Cardiac muscle cell (in vitro differentiated cells and primary cell): ENCODE measurements around the gene CRMP1. TPM values are rescaled to one million over a fixed set of nuclear protein-coding genes. Genes with fewer than 3 reads are reported as not detected.

Experiments
- DNase-seq, 2 donors: peaks; one replicate each; pipeline versions ENCODE4 v3.0.0 to v3.0.0-alpha.2; 2010 to 2017; ENCODE audit warnings: low read depth in 1 of 2, low spot score in 1 of 2
- H3K27ac ChIP-seq: fragments of 200-600 bp; sonication (generic); 2 replicates; pipeline ENCODE4 v1.5.1; 2016
- H3K27me3 ChIP-seq: fragments of 200-600 bp; sonication (generic); 2 replicates; pipeline ENCODE4 v1.6.0; 2016; ENCODE audit warnings: control low read depth
- H3K36me3 ChIP-seq: fragments of 200-600 bp; sonication (generic); 2 replicates; pipeline ENCODE4 v1.5.1; 2016; ENCODE audit warnings: control low read depth
- H3K4me1 ChIP-seq: fragments of 200-600 bp; sonication (generic); 2 replicates; pipeline ENCODE4 v1.8.1; 2017; ENCODE audit warnings: low read depth, mild to moderate bottlenecking, mixed run types
- H3K4me3 ChIP-seq: fragments of 200-600 bp; sonication (generic); 2 replicates; pipeline ENCODE4 v1.5.1; 2016; ENCODE audit warnings: mild to moderate bottlenecking
- H3K9me3 ChIP-seq: fragments of 200-600 bp; sonication (generic); 2 replicates; pipeline ENCODE4 v1.5.1; 2017; ENCODE audit warnings: low read depth, mild to moderate bottlenecking, control low read depth
- polyA plus RNA-seq: library from polyadenylated mRNA; unstranded; fragments of >200 nt; fragmentation: Nextera tagmentation; extraction: Ambion mirVana; gene quantifications from 2 replicates; pipeline ENCODE4 v1.2.1, GENCODE V29; 2016
- total RNA-seq: library from RNA; depleted of rRNA; stranded (reverse); fragments of >200 nt; gene quantifications from 2 replicates; pipeline ENCODE4 v1.2.3, GENCODE V29; 2016
- TF ChIP-seq, protein P1 (sequence below): IDR thresholded peaks from 2 replicates; pipeline ENCODE4 v1.5.1; 2012; ENCODE audit warnings: low read depth, mild to moderate bottlenecking, low read length

The CRMP1 gene
- total and polyA plus RNA-seq, 2 experiments from 2014 or later, result 7.7 to 9.4 TPM

DNA sequence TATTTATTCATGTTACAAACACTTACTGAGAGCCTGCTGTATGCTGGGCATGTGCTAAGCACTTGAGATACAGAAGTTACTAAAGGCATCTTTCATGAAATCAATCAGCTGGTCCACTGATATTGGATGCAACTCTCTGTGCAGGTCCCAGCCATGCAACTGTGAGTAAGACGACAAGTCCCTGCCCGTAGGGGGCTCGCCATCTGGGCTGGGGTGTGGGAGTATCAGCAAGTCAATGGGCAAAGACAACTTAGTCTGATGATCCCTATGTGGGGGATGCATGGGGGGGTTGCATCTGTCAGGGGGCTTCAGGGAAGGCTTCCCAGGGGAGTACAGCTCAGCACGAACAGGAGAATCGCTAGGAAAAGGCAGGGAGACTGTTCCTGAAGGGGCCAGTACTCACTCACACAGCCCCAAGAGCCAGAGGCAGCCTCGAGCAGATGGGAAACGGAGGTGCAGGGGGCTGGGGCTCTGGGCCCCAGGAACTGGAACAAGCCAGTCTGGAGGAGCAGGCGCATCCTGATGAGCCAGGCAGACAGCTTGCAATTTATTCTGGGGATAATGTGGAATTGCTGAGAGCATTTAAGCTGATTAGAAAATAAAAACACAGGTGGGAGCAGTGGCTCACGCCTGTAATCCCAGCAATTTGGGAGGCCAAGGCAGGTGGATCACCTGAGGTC, 40.2 kb downstream of the CRMP1 start:
- Histone ChIP-seq H3K4me3 (no peak overlapping the region), H3K27ac (no peak overlapping the region), H3K4me1 (no peaks in the 10 kb centered on the region), H3K9me3 (no peaks in the 10 kb centered on the region), H3K36me3 (no peaks in the 10 kb centered on the region), H3K27me3 (no peaks in the 10 kb centered on the region)
- TF ChIP-seq, protein P1, sequence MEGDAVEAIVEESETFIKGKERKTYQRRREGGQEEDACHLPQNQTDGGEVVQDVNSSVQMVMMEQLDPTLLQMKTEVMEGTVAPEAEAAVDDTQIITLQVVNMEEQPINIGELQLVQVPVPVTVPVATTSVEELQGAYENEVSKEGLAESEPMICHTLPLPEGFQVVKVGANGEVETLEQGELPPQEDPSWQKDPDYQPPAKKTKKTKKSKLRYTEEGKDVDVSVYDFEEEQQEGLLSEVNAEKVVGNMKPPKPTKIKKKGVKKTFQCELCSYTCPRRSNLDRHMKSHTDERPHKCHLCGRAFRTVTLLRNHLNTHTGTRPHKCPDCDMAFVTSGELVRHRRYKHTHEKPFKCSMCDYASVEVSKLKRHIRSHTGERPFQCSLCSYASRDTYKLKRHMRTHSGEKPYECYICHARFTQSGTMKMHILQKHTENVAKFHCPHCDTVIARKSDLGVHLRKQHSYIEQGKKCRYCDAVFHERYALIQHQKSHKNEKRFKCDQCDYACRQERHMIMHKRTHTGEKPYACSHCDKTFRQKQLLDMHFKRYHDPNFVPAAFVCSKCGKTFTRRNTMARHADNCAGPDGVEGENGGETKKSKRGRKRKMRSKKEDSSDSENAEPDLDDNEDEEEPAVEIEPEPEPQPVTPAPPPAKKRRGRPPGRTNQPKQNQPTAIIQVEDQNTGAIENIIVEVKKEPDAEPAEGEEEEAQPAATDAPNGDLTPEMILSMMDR, result no peak
- no peak for DNase-seq

DNA sequence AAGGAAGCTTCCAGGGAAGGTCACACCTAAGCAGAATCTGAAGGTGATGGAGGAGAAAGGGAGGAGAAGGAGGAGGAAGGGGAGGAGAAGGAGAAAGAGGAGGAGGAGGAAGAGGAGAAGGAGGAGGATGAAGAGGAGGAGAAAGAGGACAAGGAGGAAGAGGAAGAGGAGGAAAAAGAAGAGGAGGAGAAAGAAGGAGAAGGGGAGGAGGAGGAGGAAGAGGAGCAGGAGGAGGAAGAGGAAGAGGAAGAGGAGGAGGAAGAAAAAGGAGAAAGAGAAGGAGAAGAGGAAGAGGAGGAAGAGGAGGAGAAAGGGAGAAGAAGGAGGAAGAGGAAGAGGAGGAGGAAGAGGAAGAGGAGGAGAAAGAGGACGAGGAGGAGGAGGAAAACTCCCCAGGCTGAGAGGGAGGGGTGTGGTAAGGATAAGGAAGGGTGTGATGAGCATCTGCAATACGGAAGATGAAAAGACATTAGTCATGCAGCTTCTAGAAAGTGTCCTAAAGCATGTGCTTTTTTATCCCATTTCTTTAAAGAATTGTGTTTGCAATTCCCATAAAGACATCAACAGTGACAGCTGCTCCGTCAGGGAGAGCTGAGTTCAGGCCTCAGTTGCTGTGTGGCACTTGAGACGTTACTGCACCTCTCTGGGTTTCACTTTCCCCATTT, 41.1 kb downstream of the CRMP1 start:
- no peak for DNase-seq
- Histone ChIP-seq H3K27ac (no peak overlapping the region), H3K4me1 (no peaks in the 10 kb centered on the region), H3K9me3 (no peaks in the 10 kb centered on the region), H3K27me3 (no peaks in the 10 kb centered on the region), H3K4me3 (no peak overlapping the region), H3K36me3 (no peaks in the 10 kb centered on the region)
- TF ChIP-seq, protein P1, result no peak

DNA sequence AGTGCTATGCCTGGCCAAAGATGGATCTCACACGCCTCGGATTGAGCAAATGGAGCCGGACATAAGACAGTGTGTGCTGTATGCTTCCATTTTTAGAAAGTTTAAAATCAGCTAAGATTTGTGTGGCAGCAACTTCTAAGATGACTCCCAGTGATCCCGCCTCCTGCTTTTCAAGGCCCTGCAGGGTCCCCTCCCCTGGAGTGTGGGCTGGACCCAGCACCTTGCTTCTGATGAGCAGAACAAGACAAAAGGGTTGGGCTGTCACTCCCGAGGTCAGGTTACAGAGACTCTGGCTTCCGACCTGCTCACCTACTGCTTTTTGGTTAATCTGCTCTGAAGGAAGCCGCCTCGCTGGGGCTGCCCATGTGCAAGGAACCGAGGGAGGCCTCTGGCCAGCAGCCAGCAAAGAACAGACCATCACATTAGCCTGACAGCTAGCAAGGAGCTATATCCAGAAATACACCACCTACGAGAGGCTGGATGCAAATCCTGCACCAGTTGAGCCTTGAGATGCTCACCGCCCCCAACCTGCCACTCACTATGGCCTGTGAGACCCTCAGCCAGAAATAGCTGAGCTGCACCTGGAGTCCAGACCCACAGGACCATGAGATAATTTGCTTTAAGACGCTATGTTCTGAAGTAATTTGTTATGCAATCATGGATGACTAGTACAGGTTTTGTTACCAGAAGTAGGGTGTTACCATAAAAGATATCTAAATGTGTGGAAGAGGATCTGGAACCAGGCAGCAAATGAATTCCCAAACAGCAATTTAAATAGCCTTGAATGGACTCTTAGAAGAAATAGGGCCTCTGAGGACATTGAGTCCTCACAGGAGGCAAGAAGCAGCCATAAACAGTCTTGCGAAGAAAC, 47.6 kb downstream of the CRMP1 start:
- DNase-seq, result peak in 1 of 2 donors; percentile 69
- Histone ChIP-seq H3K9me3 (no peaks in the 10 kb centered on the region), H3K36me3 (no peaks in the 10 kb centered on the region), H3K27ac (no peak overlapping the region), H3K27me3 (no peaks in the 10 kb centered on the region), H3K4me3 (no peak overlapping the region), H3K4me1 (peaks cover 17% of the 10 kb centered on the region)
- TF ChIP-seq, protein P1, result no peak

DNA sequence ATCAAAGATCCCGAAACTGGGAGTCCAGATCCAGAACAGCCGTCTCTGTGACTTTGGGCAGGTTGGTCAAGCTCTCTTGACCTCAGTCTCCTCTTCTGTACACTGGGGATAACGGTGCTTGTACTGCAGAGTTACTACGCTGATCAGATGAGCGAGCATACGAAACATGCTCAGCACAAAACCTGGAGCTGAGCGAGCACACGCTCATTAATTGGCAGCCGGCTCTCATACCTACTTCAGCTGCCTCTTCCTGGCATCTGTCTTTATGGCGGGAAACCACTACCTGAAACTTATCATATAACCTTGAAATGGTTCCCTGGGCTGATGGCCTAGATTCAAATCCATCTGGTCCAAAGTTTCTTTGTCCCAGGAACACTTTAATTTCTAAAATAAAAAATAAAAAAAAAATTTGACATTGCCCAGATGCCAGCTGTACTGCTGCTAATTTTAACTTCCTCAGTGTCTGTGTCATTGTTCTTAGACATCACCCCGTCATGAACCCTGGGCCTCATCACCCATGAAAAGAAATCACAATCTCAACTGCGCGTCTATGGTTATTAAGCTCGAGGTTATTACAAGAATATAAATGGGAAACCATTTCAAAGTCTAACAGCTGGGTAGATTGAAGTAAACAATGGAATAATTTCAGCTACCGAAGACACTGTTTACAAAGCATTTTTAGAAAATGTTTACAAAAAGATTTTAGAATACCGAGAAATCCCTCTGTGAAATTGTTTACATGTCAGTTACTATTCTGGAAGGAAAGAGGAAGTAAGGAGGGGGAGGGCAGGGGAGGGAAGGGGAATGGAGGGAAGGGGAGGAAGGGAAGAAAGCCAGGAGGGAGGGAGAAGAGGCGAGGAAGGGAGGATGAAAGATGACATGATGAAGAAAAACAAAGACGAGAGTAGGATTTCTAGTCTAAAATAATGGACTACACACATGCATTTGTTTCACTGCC, 49.0 kb downstream of the CRMP1 start:
- H3K4me1 ChIP-seq, result peaks cover 17% of the 10 kb centered on the region
- H3K27me3 ChIP-seq, result no peaks in the 10 kb centered on the region
- no peaks in the 10 kb centered on the region for H3K9me3 ChIP-seq
- no peak for DNase-seq
- no peaks in the 10 kb centered on the region for H3K36me3 ChIP-seq
- no peak overlapping the region for H3K27ac ChIP-seq
- TF ChIP-seq, protein P1, result no peak
- H3K4me3 ChIP-seq, result no peak overlapping the region

DNA sequence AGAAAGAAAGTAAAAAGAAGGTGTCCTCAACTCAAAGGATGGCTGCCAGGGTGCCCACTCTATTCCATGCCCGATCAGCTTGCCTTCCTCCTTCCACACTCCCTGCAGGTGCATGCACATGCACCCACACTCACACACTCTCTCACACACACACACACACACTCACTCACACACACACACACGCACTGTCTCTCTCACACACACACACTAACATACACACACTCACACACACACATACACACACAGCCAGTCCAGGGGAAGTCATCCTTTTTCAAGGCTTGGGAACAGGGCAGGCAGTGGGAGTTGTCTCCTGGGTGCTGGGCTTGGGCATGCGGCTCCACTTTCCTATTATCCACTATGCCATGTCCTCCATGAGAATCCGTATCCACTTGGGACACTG, 50.4 kb downstream of the CRMP1 start:
- H3K4me1 ChIP-seq, result peaks cover 17% of the 10 kb centered on the region
- no peaks in the 10 kb centered on the region for H3K27me3 ChIP-seq
- DNase-seq, result no peak
- H3K27ac ChIP-seq, result no peak overlapping the region
- no peak overlapping the region for H3K4me3 ChIP-seq
- TF ChIP-seq, protein P1, result no peak
- no peaks in the 10 kb centered on the region for H3K36me3 ChIP-seq
- H3K9me3 ChIP-seq, result no peaks in the 10 kb centered on the region
